Measurements from ENCODE around the gene GON4L. TPM values are rescaled to one million over a fixed set of nuclear protein-coding genes. Genes with fewer than 3 reads are reported as not detected.

Gene GON4L
- polyA plus RNA-seq, 1 of the 3 experiments (the other 2 are of a cell fraction), result 16.5 TPM

- peak overlapping the region in 1 of 2 experiments; percentile 6; a peak in 2 of 4 replicates for H3K27ac ChIP-seq (ENCODE audit: low read depth in 2 of 2, low read length in 1 of 2)
- ChIA-PET POLR2A (interaction anchor here (1.5 kb wide), 1 partner anchor 42 kb away, joined by 3 read pairs; the partner anchor contains the start of gene GON4L), CTCF (interaction anchor here (0.7 to 1.2 kb wide), 4 partner anchors 8 to 85 kb away, joined by 3 read pairs; no protein-coding TSS in a partner anchor)
- H3K79me2 ChIP-seq (ENCODE audit: insufficient read depth), result peaks cover 7% of the 10 kb centered on the region; the same call in 1 of the 2 replicates
- H3K4me3 ChIP-seq (ENCODE audit: low read depth in 2 of 2, low read length in 1 of 2), result no peak overlapping the region
- no peak overlapping the region for H3K9ac ChIP-seq
- no peak overlapping the region for H3K4me2 ChIP-seq
- H2AFZ ChIP-seq (ENCODE audit: low read depth), result no peak overlapping the region
- H3K9me3 ChIP-seq, result no peaks in the 10 kb centered on the region
- 93% methylated on average over 2 of the region's 2 CpGs for WGBS (ENCODE audit: low lambda C conversion rate)
- no peaks in the 10 kb centered on the region for H3K27me3 ChIP-seq (ENCODE audit: insufficient read depth)
- no peaks in the 10 kb centered on the region for H4K20me1 ChIP-seq (ENCODE audit: insufficient read depth)
- H3K36me3 ChIP-seq (replicated peaks in 1 of 2; ENCODE audit: control insufficient read depth in 1 of 2, insufficient read depth in 2 of 2, low read length in 1 of 2), result peaks cover 25 to 69% of the 10 kb centered on the region in 2 experiments
- TF ChIP-seq USF1 (IDR thresholded peaks at IDR 0.05; ENCODE audit: borderline replicate concordance, low read depth) (no peak), ELF1 (IDR thresholded peaks at IDR 0.05) (no peak), EP300 (IDR thresholded peaks at IDR 0.05; ENCODE audit: borderline replicate concordance in 1 of 2, low read depth in 1 of 2, low read length in 1 of 2) (no peak), GATA2 (CRISPR knock-in tag; IDR thresholded peaks at IDR 0.05) (no peak), TCF12 (IDR thresholded peaks at IDR 0.05) (no peak), EZH2phosphoT487 (IDR thresholded peaks at IDR 0.05; ENCODE audit: borderline replicate concordance, low read depth) (no peak), FOXJ3 (CRISPR knock-in tag; IDR thresholded peaks at IDR 0.05) (no peak), MXI1 (IDR thresholded peaks at IDR 0.05; ENCODE audit: low read depth, low read length) (no peak), CTCF (IDR thresholded peaks at IDR 0.05) (no peak), RXRA (IDR thresholded peaks at IDR 0.05; ENCODE audit: borderline replicate concordance, low read depth) (no peak), ZBTB33 (IDR thresholded peaks at IDR 0.05; ENCODE audit: borderline replicate concordance, low read depth) (no peak), POLR2AphosphoS5 (IDR thresholded peaks at IDR 0.05; ENCODE audit: low read depth, low read length) (no peak), RAD21 (IDR thresholded peaks at IDR 0.05; ENCODE audit: low read length) (no peak), NFIC (IDR thresholded peaks at IDR 0.05; ENCODE audit: borderline replicate concordance) (no peak), MAX (IDR thresholded peaks at IDR 0.05; ENCODE audit: low read depth) (no peak), JUND (IDR thresholded peaks at IDR 0.05) (no peak)
- peaks cover 28% of the 10 kb centered on the region for H3F3A ChIP-seq (replicated peaks; ENCODE audit: insufficient read depth)
- peaks cover 3 to 7% of the 10 kb centered on the region in 2 experiments; a peak in 3 of 4 replicates for H3K4me1 ChIP-seq (ENCODE audit: control insufficient read depth in 1 of 2, insufficient read depth in 2 of 2, low read depth in 1 of 2, low read length in 1 of 2)
- H3K9me2 ChIP-seq, result no peaks in the 10 kb centered on the region
- DNase-seq, result no peak
Observed at GRCh38 chr1:155898888-155899287, 41.9 kb upstream of the GON4L start.
